HG03097 (cell line): ENCODE measurements around the gene ZNF850.
"Not testable (repeated sequence)": the region's sequence is repeated elsewhere in the genome, so short reads cannot be mapped to it uniquely, and the experiment has no call there.

Experiments
- ATAC-seq: cut with Tn5 transposase; IDR thresholded peaks from one replicate; pipeline ENCODE4 v1.9.1; 2021; ENCODE audit not compliant: unreplicated experiment, low FRiP score

Gene ZNF850

DNA sequence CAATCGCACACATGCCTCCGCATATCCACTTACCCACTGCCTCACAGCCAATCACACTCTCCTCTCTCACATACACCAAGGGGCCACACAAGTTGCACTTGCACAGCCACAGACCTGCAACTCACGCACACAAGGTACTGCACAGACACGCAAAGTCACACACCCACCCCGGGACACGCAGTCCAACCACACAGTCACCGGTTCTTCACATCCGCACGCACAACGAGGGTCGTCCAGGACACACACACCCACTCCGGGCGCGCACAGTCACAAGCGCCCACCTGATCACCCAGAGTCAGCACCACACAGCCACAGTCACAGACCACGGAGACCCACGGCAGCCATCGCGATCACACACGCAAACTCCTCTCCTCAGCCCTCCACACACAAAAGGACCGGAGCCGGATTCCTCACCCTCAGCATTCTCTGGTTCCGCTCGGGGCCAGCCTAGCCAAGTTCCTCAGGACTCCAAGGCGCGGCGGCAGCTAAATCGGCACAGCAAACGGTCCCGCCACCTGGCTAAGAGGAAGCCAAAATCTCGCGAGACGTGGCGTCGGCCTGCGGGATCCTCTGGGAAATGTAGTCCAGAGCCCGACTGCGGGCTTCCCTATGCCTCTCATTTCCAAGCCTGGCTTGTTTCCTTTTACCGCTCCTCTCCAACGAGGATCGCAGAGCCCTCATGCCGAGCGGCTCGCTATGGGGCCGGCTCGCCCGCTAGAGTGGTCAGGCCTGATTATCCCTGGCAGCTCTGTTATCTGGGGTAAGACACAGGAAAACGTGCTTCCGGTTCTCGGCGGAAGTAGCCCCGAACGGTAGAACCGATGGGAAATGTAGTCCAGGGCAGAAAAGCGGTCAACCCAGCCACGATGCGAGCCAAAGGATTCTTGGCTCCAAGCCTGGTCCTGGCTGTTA, at the start of gene ZNF850:
Gene ZNF850 (minus strand): TSS at position 497 of the 912 bp plus-strand sequence. CDS start 10,201 bp downstream, outside the sequence.
- peak; percentile 89 for ATAC-seq

DNA sequence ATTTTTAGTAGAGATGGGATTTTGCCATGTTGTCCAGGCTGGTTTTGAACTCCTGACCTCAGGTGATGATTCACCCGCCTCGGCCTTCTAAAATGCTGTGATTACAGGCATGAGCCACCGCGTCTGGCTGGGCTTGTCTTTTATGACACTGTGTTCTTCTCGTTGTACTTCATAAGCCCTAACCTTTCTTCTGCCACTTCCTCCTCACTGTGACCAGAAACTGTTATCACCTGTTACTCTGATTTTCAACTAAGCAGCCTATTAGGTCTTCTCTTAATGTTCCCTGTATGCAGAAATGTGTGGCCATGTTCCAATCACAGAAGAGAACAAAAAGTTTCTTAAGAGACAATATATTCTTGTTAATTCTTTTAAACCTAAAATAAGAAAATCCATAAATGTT, 49.2 kb upstream of the ZNF850 start:
- ATAC-seq: no peak

GRCh38 chr19:36819130-36819630, 46.6 kb upstream of the ZNF850 start:
- no peak for ATAC-seq

DNA sequence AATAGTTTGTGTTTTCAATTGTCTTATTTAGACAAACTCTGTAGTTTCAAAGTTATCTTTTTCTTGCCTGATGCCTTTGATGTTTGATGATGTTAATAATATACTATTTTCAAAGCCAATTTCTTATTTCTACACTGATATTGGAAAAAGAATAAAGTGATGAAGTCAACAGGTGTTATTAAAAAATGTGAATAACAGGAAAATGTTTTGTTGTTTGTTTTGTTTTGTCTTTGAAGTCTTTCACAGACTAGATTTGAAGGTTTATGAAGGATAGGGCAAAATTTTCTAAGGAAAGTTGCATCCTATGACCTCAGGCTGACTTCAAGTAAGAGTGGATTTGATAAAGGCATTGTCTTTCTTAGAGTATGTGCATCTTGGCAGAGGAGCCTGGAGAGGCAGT, 34.4 kb upstream of the ZNF850 start:
- no peak for ATAC-seq

DNA sequence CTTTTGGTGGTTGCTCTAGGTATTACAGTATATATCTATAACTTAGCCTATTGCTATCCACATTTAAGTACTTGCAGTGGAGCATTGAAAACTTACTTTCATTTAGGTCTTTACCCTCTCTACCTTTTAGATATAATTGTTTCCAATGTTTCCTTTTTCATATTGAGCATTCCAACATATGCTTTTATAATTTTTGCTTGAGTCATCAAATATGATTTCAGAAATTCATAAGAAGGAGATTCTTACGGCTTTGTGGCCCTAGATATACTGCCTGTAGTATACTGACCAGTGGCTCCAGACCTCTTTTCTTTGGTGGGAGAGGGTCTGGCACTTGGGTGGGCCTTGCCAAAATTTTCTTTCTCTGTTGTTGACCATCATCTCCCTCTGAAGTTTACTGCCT, 32.8 kb upstream of the ZNF850 start:
- no peak for ATAC-seq

DNA sequence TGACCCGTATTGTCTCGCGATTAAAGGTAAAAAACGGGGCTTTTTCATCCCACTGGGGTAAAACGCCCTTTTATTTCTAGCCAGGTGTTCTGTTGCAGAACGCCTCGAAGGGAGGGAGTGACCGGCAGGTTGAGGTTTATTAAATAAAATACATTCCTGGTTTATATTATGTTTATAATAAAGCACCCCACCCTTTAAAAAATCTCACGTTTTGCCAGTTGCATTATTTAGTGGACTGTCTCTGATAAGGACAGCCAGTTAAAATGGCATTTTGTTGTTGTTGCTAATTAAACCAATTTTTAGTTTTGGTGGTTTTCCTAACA, 25.1 kb upstream of the ZNF850 start:
- no peak for ATAC-seq

DNA sequence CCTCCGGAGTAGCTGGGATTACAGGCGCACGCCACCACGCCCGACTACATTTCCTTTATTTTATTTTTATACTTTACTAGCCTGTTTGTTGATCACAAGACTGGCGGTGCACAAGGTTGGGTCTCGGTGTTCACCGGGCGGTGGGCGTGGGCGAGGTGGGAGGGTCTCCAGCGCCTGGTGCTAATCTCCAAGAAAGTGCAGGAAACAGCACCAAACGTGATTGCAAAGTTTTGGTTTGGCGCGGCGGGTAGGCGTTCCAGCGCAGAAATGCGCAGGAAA, 24.0 kb upstream of the ZNF850 start:
- ATAC-seq: no peak

DNA sequence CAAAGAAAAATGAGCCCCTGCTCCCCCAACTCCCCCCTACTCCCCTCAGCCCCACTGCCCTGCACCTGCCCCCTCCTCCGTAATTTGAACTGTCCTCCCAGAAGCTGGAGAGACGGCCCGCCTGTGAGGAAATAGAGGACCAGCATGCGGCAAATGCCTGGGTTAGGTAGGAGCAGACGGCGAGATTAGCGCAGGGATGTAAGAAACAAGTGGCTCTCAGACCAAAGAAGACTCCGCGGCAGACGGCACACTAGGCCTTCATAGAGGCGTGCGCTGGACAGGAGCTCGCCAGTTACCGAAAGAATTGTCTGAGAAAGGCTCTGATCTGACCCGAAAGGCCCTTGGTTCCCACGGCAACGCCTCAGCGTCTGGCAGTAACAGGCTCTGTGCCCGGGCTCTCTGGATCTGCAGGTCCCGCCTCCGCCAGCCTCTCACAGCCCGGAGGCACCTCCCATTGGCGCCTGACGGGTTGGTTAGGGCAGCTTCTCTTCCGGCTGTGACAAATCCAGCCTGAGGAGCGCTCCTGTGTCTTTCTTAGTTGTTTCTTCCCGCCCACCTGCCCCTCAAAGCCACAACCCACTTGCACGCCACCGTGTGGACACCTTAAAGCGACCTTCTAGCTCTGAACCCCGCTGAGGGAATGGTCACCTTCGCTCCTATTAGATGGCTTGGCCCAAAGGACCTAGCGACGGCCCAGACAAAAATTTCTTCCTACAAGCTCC, 19.0 kb upstream of the ZNF850 start:
- ATAC-seq: not testable (repeated sequence)

DNA sequence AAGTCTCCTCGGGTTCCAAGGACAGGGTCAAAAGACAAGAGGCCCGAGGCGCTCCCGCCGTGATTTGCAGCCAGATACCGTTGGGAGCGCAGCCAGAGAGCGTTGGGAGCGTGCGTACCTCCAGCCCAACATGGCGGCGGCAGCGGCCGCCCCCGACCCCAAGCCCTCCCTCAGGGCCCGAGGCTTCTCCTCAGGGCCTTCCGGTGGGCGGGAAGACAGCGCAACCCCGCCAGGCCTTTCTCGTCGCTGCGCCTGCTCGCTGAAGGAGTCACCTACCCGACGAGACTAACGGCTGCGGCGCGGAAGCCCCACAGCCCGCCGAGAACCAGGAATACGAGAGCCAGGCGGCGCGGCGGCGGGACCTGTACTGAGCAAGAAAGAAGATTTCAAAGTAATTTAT, 3.2 kb upstream of the ZNF850 start:
- no peak for ATAC-seq

- ATAC-seq: peak; percentile 12
Measured at GRCh38 chr19:36773223-36773579, 594 bp upstream of the ZNF850 start.

DNA sequence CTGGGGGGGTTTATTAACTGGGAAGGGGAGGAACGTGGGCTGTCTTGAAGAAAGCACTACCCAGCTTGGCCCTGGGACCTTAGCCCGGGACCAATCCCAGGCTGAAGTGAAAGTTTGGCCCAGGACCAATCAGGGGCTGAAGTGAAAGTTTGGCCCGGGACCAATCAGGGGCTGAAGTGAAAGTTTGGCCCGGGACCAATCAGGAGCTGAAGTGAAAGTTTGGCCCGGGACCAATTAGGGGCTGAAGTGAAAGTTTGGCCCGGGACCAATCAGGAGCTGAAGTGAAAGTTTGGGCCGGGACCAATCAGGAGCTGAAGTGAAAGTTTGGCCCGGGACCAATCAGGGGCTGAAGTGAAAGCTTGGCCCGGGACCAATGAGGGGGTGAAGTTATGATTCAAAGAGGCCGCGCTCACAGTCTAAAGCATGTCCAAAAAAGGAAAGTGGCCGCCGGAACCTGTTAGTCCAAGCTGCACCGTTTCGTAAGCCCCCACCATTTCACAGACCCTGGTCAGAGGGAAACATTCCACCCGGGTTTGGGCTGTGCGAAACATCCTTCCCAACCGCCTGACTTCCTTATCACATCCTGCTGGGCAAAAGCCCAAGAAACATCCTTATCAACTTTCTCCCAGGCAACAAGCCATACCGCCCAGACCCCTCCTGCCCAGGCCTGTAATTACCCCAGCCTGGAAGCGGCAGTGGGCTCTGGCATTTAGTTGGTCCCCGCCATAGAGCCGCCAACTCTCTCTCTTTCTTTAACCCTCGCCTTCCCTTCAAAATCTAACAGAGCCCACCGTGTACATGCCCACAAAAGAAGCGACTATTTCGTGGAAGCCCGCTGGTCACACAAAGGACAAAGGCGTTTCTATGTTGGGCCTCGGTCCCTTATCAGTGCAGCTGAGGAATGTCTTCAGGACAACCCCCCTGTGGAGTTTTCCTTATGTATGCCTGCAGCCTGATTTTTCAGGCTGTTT, 1.1 kb downstream of the ZNF850 start:
- ATAC-seq: no peak

DNA sequence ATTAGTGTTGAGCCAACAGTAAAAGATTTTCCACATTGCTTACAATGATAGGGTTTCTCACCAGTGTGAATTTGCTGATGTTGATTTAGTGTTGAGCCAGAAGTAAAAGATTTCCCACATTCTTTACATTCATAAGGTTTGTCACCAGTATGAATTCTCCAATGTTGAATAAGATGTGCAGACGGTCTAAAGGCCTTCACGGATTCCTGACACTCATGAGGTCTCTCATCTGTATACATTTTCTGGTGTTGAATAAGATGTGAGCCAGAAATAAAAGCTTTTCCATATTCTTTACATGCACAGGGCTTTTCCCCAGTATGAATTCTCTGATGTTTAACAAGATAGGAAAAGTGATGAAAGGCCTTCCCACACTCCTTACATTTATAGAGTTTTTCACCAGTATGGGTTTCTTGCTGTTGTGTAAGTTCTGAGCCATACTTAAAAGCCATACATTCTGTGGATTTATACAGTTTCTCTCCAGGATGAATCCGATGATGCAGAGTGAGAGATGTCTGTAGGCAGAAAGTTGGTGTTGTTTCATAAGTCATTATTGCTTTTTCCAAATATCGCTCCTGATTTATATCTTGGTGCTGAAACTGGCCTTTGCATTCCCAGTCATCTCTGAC, 22.4 kb downstream of the ZNF850 start:
- ATAC-seq: no peak

GRCh38 chr19:36749613-36750012, 23.0 kb downstream of the ZNF850 start:
- ATAC-seq: not testable (repeated sequence)

DNA sequence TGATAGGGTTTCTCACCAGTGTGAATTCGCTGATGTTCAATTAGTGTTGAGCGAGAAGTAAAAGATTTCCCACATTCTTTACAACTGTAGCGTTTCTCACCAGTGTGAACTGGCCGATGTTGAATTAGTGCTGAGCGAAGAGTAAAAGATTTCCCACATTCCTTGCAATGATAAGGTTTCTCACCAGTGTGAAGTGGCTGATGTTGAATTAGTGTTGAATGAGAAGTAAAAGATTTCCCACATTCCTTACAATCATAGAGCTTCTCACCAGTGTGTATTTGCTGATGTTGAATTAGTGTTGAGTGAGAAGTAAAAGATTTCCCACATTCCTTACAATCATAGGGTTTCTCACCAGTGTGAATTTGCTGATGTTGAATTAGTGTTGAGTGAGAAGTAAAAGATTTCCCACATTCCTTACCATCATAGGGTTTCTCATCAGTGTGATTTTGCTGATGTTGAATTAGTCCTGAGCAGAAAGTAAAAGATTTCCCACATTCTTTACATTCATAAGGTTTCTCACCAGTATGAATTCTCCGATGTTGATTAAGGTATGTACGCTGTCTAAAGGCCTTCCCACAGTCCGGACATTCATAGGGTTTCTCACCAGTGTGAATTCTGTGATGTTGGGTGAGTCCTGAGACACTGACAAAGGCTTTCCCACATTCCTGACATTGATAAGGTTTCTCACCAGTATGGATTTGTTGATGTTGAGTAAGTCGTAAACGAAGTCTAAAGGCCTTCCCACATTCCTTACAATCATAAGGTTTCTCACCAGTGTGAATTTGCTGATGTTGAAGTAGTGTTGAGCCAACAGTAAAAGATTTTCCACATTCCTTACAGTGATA, 24.0 kb downstream of the ZNF850 start:
- ATAC-seq: no peak

GRCh38 chr19:36747750-36748149, 24.9 kb downstream of the ZNF850 start:
- no peak for ATAC-seq

DNA sequence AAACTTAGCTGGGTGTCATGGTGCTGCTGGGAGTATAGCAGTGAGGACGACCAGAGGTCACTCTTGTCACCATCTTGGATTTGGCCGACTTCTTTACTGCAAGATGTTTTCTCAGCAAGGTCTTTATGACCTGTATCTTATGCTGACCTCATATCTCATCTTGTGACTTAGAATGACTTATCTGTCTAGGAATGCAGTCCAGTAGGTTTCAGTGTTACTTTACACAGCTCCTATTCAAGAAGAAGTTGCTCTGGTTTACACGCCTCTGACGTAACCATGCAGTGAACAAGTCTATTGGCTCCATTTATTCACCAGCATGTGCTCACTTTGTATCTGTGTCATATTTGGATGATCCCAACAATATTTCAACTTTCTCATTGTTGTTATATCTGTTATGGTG, 26.7 kb downstream of the ZNF850 start:
- ATAC-seq: no peak

GRCh38 chr19:36736166-36736565, 36.4 kb downstream of the ZNF850 start:
- ATAC-seq: not testable (repeated sequence)

GRCh38 chr19:36719687-36720556, 52.7 kb downstream of the ZNF850 start:
- ATAC-seq: no peak

GRCh38 chr19:36709423-36709822, 63.2 kb downstream of the ZNF850 start:
- ATAC-seq: no peak
